Measurements from ENCODE around the gene DEFB132. TPM values are rescaled to one million over a fixed set of nuclear protein-coding genes. Genes with fewer than 3 reads are reported as not detected.

Gene DEFB132
- total and polyA plus RNA-seq, 2 of the 4 experiments (the other 2 are of a cell fraction): not detected

DNA sequence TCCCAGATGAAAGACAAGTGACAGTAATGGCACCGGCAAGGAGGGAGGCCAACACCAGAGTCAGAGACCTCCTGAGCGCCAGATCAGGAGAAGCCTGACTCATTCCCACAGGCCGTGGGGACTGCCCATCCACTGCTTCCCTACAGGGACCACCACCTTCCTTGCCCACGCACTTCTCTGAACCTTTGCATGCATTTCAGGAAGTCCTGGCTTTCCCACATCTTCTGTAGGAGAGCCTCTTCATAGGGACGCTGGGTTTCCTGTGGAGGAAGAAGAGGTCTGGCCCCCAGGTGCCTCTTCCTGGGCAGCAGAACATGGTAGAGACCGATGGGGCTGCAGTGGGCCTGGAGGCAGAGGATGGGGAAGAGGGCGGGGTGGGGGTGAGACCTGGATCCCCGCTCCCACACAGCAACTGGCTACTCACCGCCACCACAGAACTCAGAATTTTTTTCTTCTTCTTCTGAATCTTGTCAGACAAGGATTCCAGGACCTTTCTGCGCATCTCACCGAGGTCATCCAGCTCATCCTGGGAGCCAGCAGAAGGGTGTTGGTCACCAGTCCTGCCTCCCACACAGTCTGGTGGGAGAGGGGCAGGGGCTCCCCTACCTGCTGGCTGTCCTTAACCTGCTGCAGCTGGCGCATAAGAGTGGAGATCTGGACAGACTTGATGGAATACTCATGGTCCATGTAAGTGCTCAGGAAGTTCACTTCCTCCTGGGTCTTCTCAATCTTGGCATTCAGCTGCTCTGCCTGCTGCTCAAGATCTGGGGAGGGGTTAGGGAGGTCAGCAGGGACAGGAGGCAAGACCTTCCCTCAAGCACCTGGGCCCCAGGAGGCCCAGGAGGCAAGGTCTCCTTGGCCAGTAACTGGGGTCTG is 19.3 kb downstream of the DEFB132 start (continued):
- TF ChIP-seq CHD1 (IDR thresholded peaks at IDR 0.05; ENCODE audit: low read depth, low read length): no peak

DNA sequence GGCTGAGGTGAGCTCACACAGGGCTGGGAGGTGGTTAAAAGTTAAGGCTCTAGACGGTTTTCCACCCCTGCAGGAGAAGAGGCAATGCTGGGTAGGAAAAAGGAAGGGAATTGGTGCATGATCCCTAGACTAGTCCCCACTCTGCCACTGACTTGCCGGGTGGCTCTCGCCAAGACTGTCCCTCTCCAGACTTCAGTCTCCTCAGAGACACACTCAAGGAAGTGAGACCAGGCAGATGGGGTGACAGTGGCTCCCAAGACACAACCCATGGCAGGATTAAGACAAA is 19.9 kb downstream of the DEFB132 start:
- Histone ChIP-seq H4K20me1 (ENCODE audit: insufficient read depth, low read length) (no peaks in the 10 kb centered on the region), H3K56ac (ENCODE audit: extremely low read depth, insufficient read depth, low read length) (no peak overlapping the region), H2BK15ac (ENCODE audit: low read depth, low read length) (no peak overlapping the region), H3K23ac (ENCODE audit: low read depth, low read length) (no peak overlapping the region), H3K4ac (ENCODE audit: low read depth, low read length) (no peak overlapping the region), H3K4me1 (ENCODE audit: control insufficient read depth, insufficient read depth, low read length) (no peaks in the 10 kb centered on the region), H2AK5ac (ENCODE audit: low read depth, low read length) (no peak overlapping the region), H2BK5ac (ENCODE audit: low read depth, low read length, poor library complexity, severe bottlenecking) (no peak overlapping the region), H3K27ac (ENCODE audit: insufficient read depth, low read length) (no peak overlapping the region), H4K8ac (ENCODE audit: low read depth in 2 of 2, low read length in 2 of 2) (no peak overlapping the region), H3K9ac (ENCODE audit: low read depth, low read length) (no peak overlapping the region), H4K5ac (ENCODE audit: low read depth, low read length) (no peak overlapping the region), H3K4me3 (ENCODE audit: insufficient read depth, low read depth, low read length) (no peak overlapping the region), H3K4me2 (ENCODE audit: low read depth, low read length) (no peak overlapping the region), H2AFZ (replicated peaks; ENCODE audit: low read length, poor library complexity) (no peak overlapping the region), H3K9me1 (ENCODE audit: insufficient read depth, low read length) (no peaks in the 10 kb centered on the region; the same call in 1 of the 2 replicates), H3K79me1 (ENCODE audit: low read depth in 1 of 2, low read length in 2 of 2) (no peaks in the 10 kb centered on the region), H3K9me3 (ENCODE audit: control insufficient read depth, insufficient read depth, low read length) (no peaks in the 10 kb centered on the region), H3K27me3 (ENCODE audit: control insufficient read depth, insufficient read depth, low read length) (no peaks in the 10 kb centered on the region), H3K36me3 (ENCODE audit: control insufficient read depth, insufficient read depth, low read length) (peaks cover 36% of the 10 kb centered on the region), H3K18ac (ENCODE audit: low read depth, low read length) (no peak overlapping the region), H3K14ac (replicated peaks; ENCODE audit: low read depth, low read length) (no peak overlapping the region), H4K91ac (ENCODE audit: insufficient read depth, low read depth, low read length) (no peak overlapping the region), H2BK20ac (ENCODE audit: low read depth, low read length) (no peak overlapping the region), H2BK120ac (ENCODE audit: low read depth, low read length) (no peak overlapping the region), H2AK9ac (replicated peaks; ENCODE audit: low read depth, low read length, poor library complexity) (no peak overlapping the region)
- in situ Hi-C loops (cut with MboI; ENCODE audit: low sequenced_read_pairs): no loop called here
- no peak for ATAC-seq (ENCODE audit: low read depth)
- WGBS, 2 experiments (ENCODE audit: extremely low coverage in 2 of 2, insufficient read length in 1 of 2): no CpG with 5 or more reads among the region's 3 CpGs
- dilution Hi-C loops (cut with HindIII; ENCODE audit: low sequenced_read_pairs, unreplicated experiment): no loop called here
- POLR2A ChIA-PET (ENCODE audit: unreplicated experiment): no interaction called here
- no TSS peak for BruUV-seq (replicated peaks)
- TF ChIP-seq RFX5 (IDR thresholded peaks at IDR 0.05; ENCODE audit: low read depth, low read length): no peak
- no peak for TF ChIP-seq BHLHE40 (IDR thresholded peaks at IDR 0.05; ENCODE audit: low read depth, low read length)
- no peak for TF ChIP-seq RAD21 (IDR thresholded peaks at IDR 0.05; ENCODE audit: low read length)
- no peak for TF ChIP-seq POLR2A (IDR thresholded peaks at IDR 0.05; ENCODE audit: low read depth, low read length)
- TF ChIP-seq, protein P1, sequence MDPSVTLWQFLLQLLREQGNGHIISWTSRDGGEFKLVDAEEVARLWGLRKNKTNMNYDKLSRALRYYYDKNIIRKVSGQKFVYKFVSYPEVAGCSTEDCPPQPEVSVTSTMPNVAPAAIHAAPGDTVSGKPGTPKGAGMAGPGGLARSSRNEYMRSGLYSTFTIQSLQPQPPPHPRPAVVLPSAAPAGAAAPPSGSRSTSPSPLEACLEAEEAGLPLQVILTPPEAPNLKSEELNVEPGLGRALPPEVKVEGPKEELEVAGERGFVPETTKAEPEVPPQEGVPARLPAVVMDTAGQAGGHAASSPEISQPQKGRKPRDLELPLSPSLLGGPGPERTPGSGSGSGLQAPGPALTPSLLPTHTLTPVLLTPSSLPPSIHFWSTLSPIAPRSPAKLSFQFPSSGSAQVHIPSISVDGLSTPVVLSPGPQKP (IDR thresholded peaks at IDR 0.05; ENCODE audit: borderline replicate concordance, low read depth, low read length): no peak
- no peak for TF ChIP-seq SMC3 (IDR thresholded peaks at IDR 0.05; ENCODE audit: low read depth, low read length)
- TF ChIP-seq RCOR1 (IDR thresholded peaks at IDR 0.05; ENCODE audit: insufficient replicate concordance, low read length): no peak
- no peak for TF ChIP-seq MAFK (IDR thresholded peaks at IDR 0.05; ENCODE audit: low read depth, low read length)
- no peak for TF ChIP-seq FOS (IDR thresholded peaks at IDR 0.05; ENCODE audit: low read depth, low read length)
- TF ChIP-seq NFE2L2 (IDR thresholded peaks at IDR 0.05; ENCODE audit: low read depth, low read length): no peak
- CTCF ChIA-PET: no interaction called here
- intact Hi-C loops (cut with micrococcal nuclease): no loop called here
- no peak for DNase-seq
